ENCODE measurements around the gene IRAK2. TPM values are rescaled to one million over a fixed set of nuclear protein-coding genes. Genes with fewer than 3 reads are reported as not detected.
"Not testable (repeated sequence)": the region's sequence is repeated elsewhere in the genome, so short reads cannot be mapped to it uniquely, and the experiment has no call there.

The IRAK2 gene
- total RNA-seq, 1 donor from 2014 or later, result 10.6 TPM

GRCh38 chr3:10150987-10151386 lies 13.7 kb upstream of the IRAK2 start:
- intact Hi-C loops (cut with DNase I), result no loop called here
- TF ChIP-seq CTCF (IDR thresholded peaks at IDR 0.05) (no peak), POLR2AphosphoS5 (IDR thresholded peaks at IDR 0.05; ENCODE audit: insufficient read depth in 1 of 2, low read depth in 1 of 2) (no peak), POLR2A (IDR thresholded peaks at IDR 0.05) (no peak)
- H3K27ac ChIP-seq, result no peak overlapping the region
- H3K36me3 ChIP-seq, result peaks cover 3 to 53% of the 10 kb centered on the region in 2 donors
- H3K9me3 ChIP-seq, result no peaks in the 10 kb centered on the region
- DNase-seq (ENCODE audit: extremely low spot score in 2 of 2), result no peak
- H3K4me1 ChIP-seq, result peaks cover 5% of the 10 kb centered on the region
- H3K27me3 ChIP-seq, result no peaks in the 10 kb centered on the region
- no peak overlapping the region for H3K4me3 ChIP-seq

- no peak overlapping the region for H3K27ac ChIP-seq
- H3K4me1 ChIP-seq, result no peaks in the 10 kb centered on the region
- no peaks in the 10 kb centered on the region for H3K9me3 ChIP-seq
- intact Hi-C loops (cut with DNase I), result no loop called here
- H3K36me3 ChIP-seq, result peaks cover 3 to 48% of the 10 kb centered on the region in 2 donors
- H3K4me3 ChIP-seq, result no peak overlapping the region
- no peaks in the 10 kb centered on the region for H3K27me3 ChIP-seq
- TF ChIP-seq CTCF (IDR thresholded peaks at IDR 0.05) (no peak), POLR2AphosphoS5 (IDR thresholded peaks at IDR 0.05; ENCODE audit: insufficient read depth in 1 of 2, low read depth in 1 of 2) (no peak), POLR2A (IDR thresholded peaks at IDR 0.05) (no peak)
- no peak for DNase-seq (ENCODE audit: extremely low spot score in 2 of 2)
Observed at GRCh38 chr3:10154335-10155122, 10.2 kb upstream of the IRAK2 start.

- Histone ChIP-seq H3K4me3 (no peak overlapping the region), H3K27me3 (no peaks in the 10 kb centered on the region), H3K36me3 (peaks cover 0 to 42% of the 10 kb centered on the region in 2 donors), H3K4me1 (no peaks in the 10 kb centered on the region), H3K9me3 (no peaks in the 10 kb centered on the region), H3K27ac (no peak overlapping the region)
- TF ChIP-seq CTCF (IDR thresholded peaks at IDR 0.05), result no peak
- intact Hi-C loops (cut with DNase I), result no loop called here
- no peak for DNase-seq (ENCODE audit: extremely low spot score in 2 of 2)
Observed at GRCh38 chr3:10155123-10155472, 9.6 kb upstream of the IRAK2 start.

- H3K4me3 ChIP-seq, result no peak overlapping the region
- no peaks in the 10 kb centered on the region for H3K4me1 ChIP-seq
- intact Hi-C loops (cut with DNase I), result no loop called here
- H3K27ac ChIP-seq, result no peak overlapping the region
- TF ChIP-seq POLR2A (IDR thresholded peaks at IDR 0.05) (no peak), CTCF (IDR thresholded peaks at IDR 0.05) (no peak), POLR2AphosphoS5 (IDR thresholded peaks at IDR 0.05; ENCODE audit: insufficient read depth in 1 of 2, low read depth in 1 of 2) (no peak)
- H3K27me3 ChIP-seq, result no peaks in the 10 kb centered on the region
- DNase-seq (ENCODE audit: extremely low spot score in 2 of 2), result no peak
- no peaks in the 10 kb centered on the region for H3K9me3 ChIP-seq
- H3K36me3 ChIP-seq, result peaks cover 0 to 38% of the 10 kb centered on the region in 2 donors
Observed at GRCh38 chr3:10155658-10156057, 9.1 kb upstream of the IRAK2 start.

- intact Hi-C loops (cut with DNase I), result no loop called here
- H3K36me3 ChIP-seq, result peaks cover 0 to 24% of the 10 kb centered on the region in 2 donors
- TF ChIP-seq CTCF (IDR thresholded peaks at IDR 0.05) (no peak), POLR2A (IDR thresholded peaks at IDR 0.05) (no peak), POLR2AphosphoS5 (IDR thresholded peaks at IDR 0.05; ENCODE audit: insufficient read depth in 1 of 2, low read depth in 1 of 2) (no peak)
Observed at GRCh38 chr3:10157031-10157430, 7.7 kb upstream of the IRAK2 start.

GRCh38 chr3:10158555-10158954 lies 6.2 kb upstream of the IRAK2 start:
- peaks cover 0 to 11% of the 10 kb centered on the region in 2 donors for H3K36me3 ChIP-seq
- not testable (repeated sequence) for H3K27me3 ChIP-seq

More at GRCh38 chr3:10157031-10157430, 7.7 kb upstream of the IRAK2 start:
- H3K27ac ChIP-seq, result no peak overlapping the region
- no peaks in the 10 kb centered on the region for H3K9me3 ChIP-seq
- H3K4me1 ChIP-seq, result no peaks in the 10 kb centered on the region
- DNase-seq (ENCODE audit: extremely low spot score in 2 of 2), result no peak
- H3K27me3 ChIP-seq, result no peaks in the 10 kb centered on the region
- H3K4me3 ChIP-seq, result no peak overlapping the region

More at GRCh38 chr3:10158555-10158954, 6.2 kb upstream of the IRAK2 start:
- intact Hi-C loops (cut with DNase I); H3K27ac ChIP-seq; H3K9me3 ChIP-seq; DNase-seq (ENCODE audit: extremely low spot score in 2 of 2); H3K4me3 ChIP-seq; H3K4me1 ChIP-seq: not testable (repeated sequence)
